Fibroblast of pulmonary artery (primary cell): ENCODE results near the gene ENGASE.
A peak's percentile ranks its signal among the peaks of the same experiment; 100 is the strongest.

Experiments
- DNase-seq: peaks from one replicate; pipeline ENCODE4 v3.0.0-alpha.2; 2010; ENCODE audit warnings: low read depth
- H3K4me3 ChIP-seq: replicated peaks from 2 replicates; pipeline ENCODE4 v1.5.1; 2011; ENCODE audit warnings: low read depth, mild to moderate bottlenecking, control low read depth, low read length, moderate library complexity
- CTCF ChIP-seq: IDR thresholded peaks from 2 replicates; pipeline ENCODE4 v1.5.1; 2011; ENCODE audit warnings: mild to moderate bottlenecking, control low read depth, low read length, inconsistent platforms; ENCODE audit errors: missing control alignments

ENGASE gene

GRCh38 chr17:79048826-79049755, 25.5 kb upstream of the ENGASE start:
- TF ChIP-seq CTCF = no peak
- DNase-seq = no peak
- H3K4me3 ChIP-seq = no peak overlapping the region

DNA sequence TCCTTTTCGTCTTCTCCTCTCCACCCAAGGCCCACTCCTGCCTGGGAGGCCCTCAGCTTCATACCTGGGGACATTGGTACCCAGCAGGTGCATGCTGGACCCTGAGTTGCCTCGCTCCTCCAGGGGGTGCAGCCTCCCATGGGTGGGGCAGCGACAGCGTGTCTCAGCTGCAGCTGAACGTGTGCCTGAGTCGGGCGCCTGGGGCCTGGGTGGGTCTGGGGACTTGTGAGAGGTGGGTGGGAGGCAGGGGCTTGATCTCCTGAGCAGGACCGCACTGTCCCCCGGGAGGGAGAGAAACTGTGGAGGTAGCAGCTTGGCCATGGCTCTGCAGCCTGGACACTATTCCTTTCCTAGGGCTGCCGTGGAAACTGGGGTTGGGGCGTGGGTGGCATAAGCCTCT, 24.8 kb upstream of the ENGASE start:
- no peak overlapping the region for H3K4me3 ChIP-seq
- no peak for TF ChIP-seq CTCF
- DNase-seq = no peak

GRCh38 chr17:79050551-79050950, 24.1 kb upstream of the ENGASE start:
- no peak for TF ChIP-seq CTCF
- H3K4me3 ChIP-seq = no peak overlapping the region
- DNase-seq = no peak

GRCh38 chr17:79051306-79051705, 23.3 kb upstream of the ENGASE start:
- TF ChIP-seq CTCF = no peak
- no peak for DNase-seq
- H3K4me3 ChIP-seq = no peak overlapping the region

GRCh38 chr17:79052131-79052530, 22.5 kb upstream of the ENGASE start:
- DNase-seq = no peak
- no peak for TF ChIP-seq CTCF
- H3K4me3 ChIP-seq = no peak overlapping the region

DNA sequence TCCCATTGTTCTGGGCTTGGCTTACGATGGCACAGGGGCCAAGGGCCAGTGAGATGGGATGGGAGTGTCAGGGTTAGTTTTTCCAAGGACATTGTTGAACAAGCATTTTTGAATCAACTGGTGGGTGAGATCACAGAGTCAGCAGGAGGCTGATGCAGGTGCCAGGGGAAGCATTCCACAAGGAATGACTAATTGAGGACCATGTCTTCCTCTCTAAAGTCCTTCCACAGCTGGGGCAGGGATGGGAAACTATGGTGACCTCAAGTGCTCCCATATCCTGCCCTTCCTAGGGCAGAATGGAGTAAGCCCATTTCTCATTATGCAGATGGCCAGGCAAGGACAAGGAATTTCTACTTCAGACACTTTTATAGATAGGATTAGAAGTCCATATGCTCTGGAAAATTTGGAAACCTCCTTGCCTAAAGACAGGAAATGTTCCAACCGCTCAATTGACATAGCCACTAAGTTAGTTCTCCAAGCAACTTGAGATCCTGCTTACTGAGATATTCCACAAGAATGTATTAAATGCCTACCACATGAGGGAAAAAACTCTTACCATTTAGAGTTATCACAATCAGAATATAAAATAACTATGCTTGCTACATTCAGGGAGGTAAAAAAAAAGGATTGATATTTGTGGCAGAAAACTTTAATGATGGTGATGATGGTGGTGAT, 21.2 kb upstream of the ENGASE start:
- DNase-seq = peak; percentile 40
- no peak overlapping the region for H3K4me3 ChIP-seq
- no peak for TF ChIP-seq CTCF
